HEK293 (cell line): Measurements from ENCODE around the gene ZNF792.

Experiments used
- HOXA7 ChIP-seq: sonication (generic); formaldehyde crosslinking; IDR thresholded peaks from 2 replicates; pipeline ENCODE4 v1.8.1; 2022; ENCODE audit warnings: missing genetic modification reagents, borderline replicate concordance
- IKZF3 ChIP-seq: fragments of 450-650 bp; IDR thresholded peaks from 2 replicates; pipeline ENCODE4 v1.5.0; 2018; ENCODE audit warnings: missing biosample characterization, mild to moderate bottlenecking, missing genetic modification characterization, moderate library complexity
- INSM2 ChIP-seq: fragments of 450-650 bp; formaldehyde crosslinking; IDR thresholded peaks from 2 replicates; pipeline ENCODE4 v1.5.1; 2016; ENCODE audit warnings: missing biosample characterization, missing genetic modification characterization
- PRDM4 ChIP-seq: fragments of 450-650 bp; formaldehyde crosslinking; IDR thresholded peaks from 2 replicates; pipeline ENCODE4 v1.5.1; 2017; ENCODE audit warnings: missing biosample characterization, missing genetic modification characterization
- SP3 ChIP-seq: fragments of 450-650 bp; formaldehyde crosslinking; IDR thresholded peaks from 2 replicates; pipeline ENCODE4 v1.5.1; 2016; ENCODE audit warnings: missing biosample characterization, missing genetic modification characterization
- YY1 ChIP-seq: fragments of 450-650 bp; formaldehyde crosslinking; IDR thresholded peaks from 2 replicates; pipeline ENCODE4 v1.5.1; 2018; ENCODE audit warnings: missing biosample characterization, missing genetic modification characterization
- ZBTB20 ChIP-seq: fragments of 450-650 bp; formaldehyde crosslinking; IDR thresholded peaks from 2 replicates; pipeline ENCODE4 v1.5.1; 2016; ENCODE audit warnings: missing biosample characterization, missing genetic modification characterization
- ZBTB21 ChIP-seq: fragments of 450-650 bp; formaldehyde crosslinking; IDR thresholded peaks from 2 replicates; pipeline ENCODE4 v1.5.1; 2017; ENCODE audit warnings: missing biosample characterization, missing genetic modification characterization
- ZFHX2 ChIP-seq: fragments of 450-650 bp; formaldehyde crosslinking; conservative IDR thresholded peaks from 2 replicates; pipeline ENCODE4 v1.5.1; 2016; ENCODE audit warnings: missing biosample characterization, missing genetic modification characterization
- ZNF223 ChIP-seq: fragments of 450-650 bp; formaldehyde crosslinking; IDR thresholded peaks from 2 replicates; pipeline ENCODE4 v1.5.1; 2016; ENCODE audit warnings: missing biosample characterization, missing genetic modification characterization
- ZNF530 ChIP-seq: fragments of 450-650 bp; formaldehyde crosslinking; IDR thresholded peaks from 2 replicates; pipeline ENCODE4 v1.5.1; 2016; ENCODE audit warnings: low read depth, missing biosample characterization, missing genetic modification characterization
- ZNF600 ChIP-seq: fragments of 450-650 bp; formaldehyde crosslinking; IDR thresholded peaks from 2 replicates; pipeline ENCODE4 v1.5.1; 2016; ENCODE audit warnings: missing biosample characterization, missing genetic modification characterization
- ZNF624 ChIP-seq: fragments of 450-650 bp; formaldehyde crosslinking; IDR thresholded peaks from 2 replicates; pipeline ENCODE4 v1.5.1; 2017; ENCODE audit warnings: missing biosample characterization, missing genetic modification characterization
- ZNF658 ChIP-seq: fragments of 450-650 bp; formaldehyde crosslinking; IDR thresholded peaks from 2 replicates; pipeline ENCODE4; 2016; ENCODE audit warnings: missing biosample characterization, missing genetic modification characterization
- ZNF677 ChIP-seq: fragments of 450-650 bp; IDR thresholded peaks from 2 replicates; pipeline ENCODE4 v1.5.0; 2018; ENCODE audit warnings: missing biosample characterization, mild to moderate bottlenecking, missing genetic modification characterization, moderate library complexity
- ZNF776 ChIP-seq: fragments of 450-650 bp; formaldehyde crosslinking; IDR thresholded peaks from 2 replicates; pipeline ENCODE4 v1.5.0; 2017; ENCODE audit warnings: missing biosample characterization, missing genetic modification characterization, borderline replicate concordance
- ZNF830 ChIP-seq: fragments of 450-650 bp; IDR thresholded peaks from 2 replicates; pipeline ENCODE4 v1.5.0; 2018; ENCODE audit warnings: missing biosample characterization, missing genetic modification characterization, low read depth, mild to moderate bottlenecking, moderate library complexity
- ZNF843 ChIP-seq: fragments of 450-650 bp; formaldehyde crosslinking; IDR thresholded peaks from 2 replicates; pipeline ENCODE4 v1.5.1; 2016; ENCODE audit warnings: missing biosample characterization, missing genetic modification characterization
- ZSCAN4 ChIP-seq: fragments of 450-650 bp; formaldehyde crosslinking; IDR thresholded peaks from 2 replicates; pipeline ENCODE4 v1.5.1; 2017; ENCODE audit warnings: missing biosample characterization, missing genetic modification characterization
- TF ChIP-seq, protein P1 (sequence below): fragments of 450-650 bp; formaldehyde crosslinking; IDR thresholded peaks from 2 replicates; pipeline ENCODE4 v1.5.1; 2016; ENCODE audit warnings: missing biosample characterization, missing genetic modification characterization
- TF ChIP-seq, protein P2 (sequence below): fragments of 450-650 bp; formaldehyde crosslinking; IDR thresholded peaks from 2 replicates; pipeline ENCODE4 v1.5.1; 2017; ENCODE audit warnings: missing biosample characterization, mild to moderate bottlenecking, missing genetic modification characterization, moderate library complexity
- TF ChIP-seq, protein P3 (sequence below): fragments of 450-650 bp; formaldehyde crosslinking; IDR thresholded peaks from 2 replicates; pipeline ENCODE4 v1.5.1; 2016; ENCODE audit warnings: missing biosample characterization, missing genetic modification characterization, borderline replicate concordance

ZNF792 gene

DNA sequence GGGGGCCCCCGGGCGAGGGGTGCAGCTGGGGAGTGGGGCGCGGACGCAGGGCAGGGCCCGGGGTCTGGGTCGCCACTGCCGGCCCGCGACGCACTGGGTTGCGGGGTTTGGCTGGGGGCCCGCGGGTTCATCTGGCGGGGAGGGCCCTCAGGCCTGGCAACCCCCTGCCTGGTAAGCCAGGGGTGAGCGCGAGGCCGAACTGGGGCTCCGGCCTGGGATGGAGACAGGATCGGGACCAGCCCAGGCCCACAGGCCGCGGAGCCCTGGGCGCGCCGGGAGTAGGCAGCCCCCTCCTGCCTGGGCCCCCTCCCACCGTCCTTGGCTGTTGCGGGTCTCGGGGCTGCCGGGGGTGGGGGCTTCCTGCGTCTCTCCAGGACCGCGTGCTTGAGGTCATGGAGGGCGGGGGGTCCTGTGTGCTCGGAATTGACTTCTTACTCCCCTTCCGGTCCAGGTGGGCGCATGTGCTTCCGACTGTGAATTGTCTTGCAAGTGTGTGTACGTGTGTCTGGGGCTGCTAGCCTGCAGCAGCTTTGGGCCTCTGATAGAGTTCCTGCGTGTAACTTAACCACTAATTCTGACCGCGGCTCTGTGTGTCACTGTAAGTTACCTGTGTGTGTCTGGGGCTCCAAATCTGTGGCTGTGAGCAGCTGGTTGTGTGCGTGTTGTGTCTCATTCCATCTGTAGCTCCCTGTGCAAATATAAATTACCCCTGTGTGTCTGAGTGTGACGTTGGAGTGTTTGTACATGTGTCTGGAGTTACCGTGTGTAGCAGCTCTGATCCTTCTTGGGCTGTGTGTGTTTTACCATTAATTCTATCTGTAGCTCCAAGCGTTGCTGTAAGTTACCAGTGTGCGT, 36.8 kb upstream of the ZNF792 start (continued):
- TF ChIP-seq SP3 (tag by site-specific recombination) (peak; percentile 36; the same call in 1 of the 2 replicates), IKZF3 (tag by site-specific recombination) (no peak), PRDM4 (tag by site-specific recombination) (no peak), ZFHX2 (peak; percentile 66), ZNF530 (tag by site-specific recombination) (no peak), ZNF776 (tag by site-specific recombination) (no peak), ZNF624 (tag by site-specific recombination) (no peak), ZNF677 (peak; percentile 38; the same call in 1 of the 2 replicates), YY1 (peak; percentile 46), ZNF658 (tag by site-specific recombination) (no peak), ZNF843 (tag by site-specific recombination) (0 out of 2 replicates have a peak, but pooled peaks have one; percentile 10), ZNF830 (tag by site-specific recombination) (no peak), ZBTB21 (tag by site-specific recombination) (no peak; the same call in none of the 2 replicates), ZNF223 (tag by site-specific recombination) (peak; percentile 80), HOXA7 (CRISPR knock-in tag) (no peak), ZSCAN4 (peak; percentile 94), ZBTB20 (peak; percentile 85), ZNF600 (0 out of 2 replicates have a peak, but pooled peaks have one; percentile 46), INSM2 (tag by site-specific recombination) (peak; percentile 26)
- TF ChIP-seq, protein P1, sequence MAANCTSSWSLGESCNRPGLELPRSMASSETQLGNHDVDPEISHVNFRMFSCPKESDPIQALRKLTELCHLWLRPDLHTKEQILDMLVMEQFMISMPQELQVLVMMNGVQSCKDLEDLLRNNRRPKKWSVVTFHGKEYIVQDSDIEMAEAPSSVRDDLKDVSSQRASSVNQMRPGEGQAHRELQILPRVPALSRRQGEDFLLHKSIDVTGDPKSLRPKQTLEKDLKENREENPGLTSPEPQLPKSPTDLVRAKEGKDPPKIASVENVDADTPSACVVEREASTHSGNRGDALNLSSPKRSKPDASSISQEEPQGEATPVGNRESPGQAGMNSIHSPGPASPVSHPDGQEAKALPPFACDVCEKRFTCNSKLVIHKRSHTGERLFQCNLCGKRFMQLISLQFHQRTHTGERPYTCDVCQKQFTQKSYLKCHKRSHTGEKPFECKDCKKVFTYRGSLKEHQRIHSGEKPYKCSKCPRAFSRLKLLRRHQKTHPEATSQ, result no peak
- TF ChIP-seq, protein P2, sequence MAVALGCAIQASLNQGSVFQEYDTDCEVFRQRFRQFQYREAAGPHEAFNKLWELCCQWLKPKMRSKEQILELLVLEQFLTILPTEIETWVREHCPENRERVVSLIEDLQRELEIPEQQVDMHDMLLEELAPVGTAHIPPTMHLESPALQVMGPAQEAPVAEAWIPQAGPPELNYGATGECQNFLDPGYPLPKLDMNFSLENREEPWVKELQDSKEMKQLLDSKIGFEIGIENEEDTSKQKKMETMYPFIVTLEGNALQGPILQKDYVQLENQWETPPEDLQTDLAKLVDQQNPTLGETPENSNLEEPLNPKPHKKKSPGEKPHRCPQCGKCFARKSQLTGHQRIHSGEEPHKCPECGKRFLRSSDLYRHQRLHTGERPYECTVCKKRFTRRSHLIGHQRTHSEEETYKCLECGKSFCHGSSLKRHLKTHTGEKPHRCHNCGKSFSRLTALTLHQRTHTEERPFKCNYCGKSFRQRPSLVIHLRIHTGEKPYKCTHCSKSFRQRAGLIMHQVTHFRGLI (tag by site-specific recombination), result no peak
- TF ChIP-seq, protein P3, sequence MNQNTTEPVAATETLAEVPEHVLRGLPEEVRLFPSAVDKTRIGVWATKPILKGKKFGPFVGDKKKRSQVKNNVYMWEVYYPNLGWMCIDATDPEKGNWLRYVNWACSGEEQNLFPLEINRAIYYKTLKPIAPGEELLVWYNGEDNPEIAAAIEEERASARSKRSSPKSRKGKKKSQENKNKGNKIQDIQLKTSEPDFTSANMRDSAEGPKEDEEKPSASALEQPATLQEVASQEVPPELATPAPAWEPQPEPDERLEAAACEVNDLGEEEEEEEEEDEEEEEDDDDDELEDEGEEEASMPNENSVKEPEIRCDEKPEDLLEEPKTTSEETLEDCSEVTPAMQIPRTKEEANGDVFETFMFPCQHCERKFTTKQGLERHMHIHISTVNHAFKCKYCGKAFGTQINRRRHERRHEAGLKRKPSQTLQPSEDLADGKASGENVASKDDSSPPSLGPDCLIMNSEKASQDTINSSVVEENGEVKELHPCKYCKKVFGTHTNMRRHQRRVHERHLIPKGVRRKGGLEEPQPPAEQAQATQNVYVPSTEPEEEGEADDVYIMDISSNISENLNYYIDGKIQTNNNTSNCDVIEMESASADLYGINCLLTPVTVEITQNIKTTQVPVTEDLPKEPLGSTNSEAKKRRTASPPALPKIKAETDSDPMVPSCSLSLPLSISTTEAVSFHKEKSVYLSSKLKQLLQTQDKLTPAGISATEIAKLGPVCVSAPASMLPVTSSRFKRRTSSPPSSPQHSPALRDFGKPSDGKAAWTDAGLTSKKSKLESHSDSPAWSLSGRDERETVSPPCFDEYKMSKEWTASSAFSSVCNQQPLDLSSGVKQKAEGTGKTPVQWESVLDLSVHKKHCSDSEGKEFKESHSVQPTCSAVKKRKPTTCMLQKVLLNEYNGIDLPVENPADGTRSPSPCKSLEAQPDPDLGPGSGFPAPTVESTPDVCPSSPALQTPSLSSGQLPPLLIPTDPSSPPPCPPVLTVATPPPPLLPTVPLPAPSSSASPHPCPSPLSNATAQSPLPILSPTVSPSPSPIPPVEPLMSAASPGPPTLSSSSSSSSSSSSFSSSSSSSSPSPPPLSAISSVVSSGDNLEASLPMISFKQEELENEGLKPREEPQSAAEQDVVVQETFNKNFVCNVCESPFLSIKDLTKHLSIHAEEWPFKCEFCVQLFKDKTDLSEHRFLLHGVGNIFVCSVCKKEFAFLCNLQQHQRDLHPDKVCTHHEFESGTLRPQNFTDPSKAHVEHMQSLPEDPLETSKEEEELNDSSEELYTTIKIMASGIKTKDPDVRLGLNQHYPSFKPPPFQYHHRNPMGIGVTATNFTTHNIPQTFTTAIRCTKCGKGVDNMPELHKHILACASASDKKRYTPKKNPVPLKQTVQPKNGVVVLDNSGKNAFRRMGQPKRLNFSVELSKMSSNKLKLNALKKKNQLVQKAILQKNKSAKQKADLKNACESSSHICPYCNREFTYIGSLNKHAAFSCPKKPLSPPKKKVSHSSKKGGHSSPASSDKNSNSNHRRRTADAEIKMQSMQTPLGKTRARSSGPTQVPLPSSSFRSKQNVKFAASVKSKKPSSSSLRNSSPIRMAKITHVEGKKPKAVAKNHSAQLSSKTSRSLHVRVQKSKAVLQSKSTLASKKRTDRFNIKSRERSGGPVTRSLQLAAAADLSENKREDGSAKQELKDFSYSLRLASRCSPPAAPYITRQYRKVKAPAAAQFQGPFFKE (tag by site-specific recombination), result peak; percentile 44; the same call in 1 of the 2 replicates
